ENCODE data around the gene TAF5L.

The TAF5L gene

GRCh38 chr1:229547542-229547941, 78.4 kb downstream of the TAF5L start:
- DNase-seq (ENCODE audit: low spot score) = no peak
- no peak for TF ChIP-seq CTCF (IDR thresholded peaks at IDR 0.05; ENCODE audit: extremely low read depth, missing control alignments)

GRCh38 chr1:229544587-229544986, 81.3 kb downstream of the TAF5L start:
- DNase-seq (ENCODE audit: low spot score) = no peak
- TF ChIP-seq CTCF (IDR thresholded peaks at IDR 0.05; ENCODE audit: extremely low read depth, missing control alignments) = no peak
